HG03378 (cell line): ENCODE measurements around the gene BMP4.
"Not testable (repeated sequence)": the region's sequence is repeated elsewhere in the genome, so short reads cannot be mapped to it uniquely, and the experiment has no call there.

Experiments
- ATAC-seq: cut with Tn5 transposase; IDR thresholded peaks from one replicate; pipeline ENCODE4 v1.9.1; 2021; ENCODE audit warnings: mild to moderate bottlenecking, moderate library complexity; ENCODE audit not compliant: unreplicated experiment

Gene BMP4

DNA sequence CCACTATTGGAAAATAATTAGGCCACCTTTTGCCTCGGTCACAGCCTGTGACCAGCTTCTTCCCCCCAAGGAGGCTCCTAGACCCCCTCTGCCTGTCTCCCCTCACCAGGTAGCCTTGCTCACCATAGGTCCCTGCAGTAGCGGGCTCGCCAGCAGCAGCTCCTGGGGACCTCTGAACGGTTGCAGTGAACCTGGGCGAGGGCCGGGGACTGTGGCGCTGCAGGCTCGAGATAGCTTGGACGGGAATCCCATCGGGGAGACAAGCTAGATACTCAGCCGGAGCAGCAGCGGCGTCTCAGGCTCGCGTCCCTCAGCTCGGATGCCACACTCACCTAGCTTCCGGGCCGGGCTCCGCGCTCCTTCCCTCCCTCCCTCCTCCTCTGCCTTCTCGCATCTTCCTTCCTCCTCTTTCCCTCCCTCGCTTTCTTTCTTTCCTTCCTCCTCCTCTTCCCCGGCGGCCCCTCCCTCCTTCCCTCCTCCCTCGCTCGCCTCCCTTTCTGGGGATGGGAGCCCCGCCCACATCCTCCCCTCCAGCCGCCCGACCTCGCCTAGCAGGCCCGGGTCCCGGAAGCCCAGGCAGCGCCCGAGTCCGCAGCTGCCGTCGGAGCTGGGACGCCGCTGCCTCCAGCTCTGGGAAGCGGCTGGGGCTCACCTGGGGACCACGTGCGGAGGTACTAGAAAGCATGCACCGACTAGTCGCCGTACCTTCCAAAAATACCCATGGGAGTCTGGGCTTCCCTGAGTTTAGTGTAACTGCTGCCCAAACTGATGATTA is at the start of gene BMP4:
BMP4 (minus strand) TSS at position 399 of the 775 bp plus-strand sequence. CDS start 4,603 bp downstream, outside the sequence.
- no peak for ATAC-seq

DNA sequence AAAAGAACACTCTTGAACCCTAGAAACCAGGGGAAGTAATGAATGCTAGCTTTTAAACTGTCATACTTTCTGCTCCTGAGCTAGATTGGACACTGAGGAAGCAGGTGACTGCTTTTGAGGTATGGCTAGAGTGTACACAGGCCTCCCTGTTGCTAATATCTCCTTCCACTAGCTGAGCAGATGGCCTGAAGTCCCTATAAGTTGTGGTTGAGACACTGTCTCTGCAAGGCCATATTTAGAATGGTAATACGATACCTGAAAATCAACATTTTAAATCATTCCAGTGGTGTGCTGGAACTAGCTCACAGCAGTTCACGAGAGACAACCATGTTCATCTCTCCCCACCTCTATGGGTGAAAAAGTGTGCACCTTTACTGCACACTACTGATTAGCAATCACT is 46.4 kb upstream of the BMP4 start:
- ATAC-seq = no peak

DNA sequence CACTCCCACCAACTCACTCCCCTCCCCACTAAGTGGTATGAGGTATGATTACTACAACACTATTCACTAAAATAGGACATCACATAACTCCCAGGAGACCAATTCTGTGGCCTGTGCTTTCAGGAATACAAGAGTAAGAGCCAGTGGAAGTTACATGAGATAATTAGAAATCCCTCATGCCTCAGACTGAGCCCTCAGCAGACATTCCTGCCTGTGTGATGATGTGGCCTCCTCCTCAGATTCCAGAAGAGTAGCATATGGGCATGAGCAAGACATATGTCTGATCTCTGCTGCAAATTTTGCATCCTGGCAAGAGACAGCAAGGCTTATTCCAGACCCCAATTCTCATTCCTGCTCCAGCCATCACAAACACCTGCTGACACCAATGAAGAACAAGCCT is 46.0 kb upstream of the BMP4 start:
- no peak for ATAC-seq

DNA sequence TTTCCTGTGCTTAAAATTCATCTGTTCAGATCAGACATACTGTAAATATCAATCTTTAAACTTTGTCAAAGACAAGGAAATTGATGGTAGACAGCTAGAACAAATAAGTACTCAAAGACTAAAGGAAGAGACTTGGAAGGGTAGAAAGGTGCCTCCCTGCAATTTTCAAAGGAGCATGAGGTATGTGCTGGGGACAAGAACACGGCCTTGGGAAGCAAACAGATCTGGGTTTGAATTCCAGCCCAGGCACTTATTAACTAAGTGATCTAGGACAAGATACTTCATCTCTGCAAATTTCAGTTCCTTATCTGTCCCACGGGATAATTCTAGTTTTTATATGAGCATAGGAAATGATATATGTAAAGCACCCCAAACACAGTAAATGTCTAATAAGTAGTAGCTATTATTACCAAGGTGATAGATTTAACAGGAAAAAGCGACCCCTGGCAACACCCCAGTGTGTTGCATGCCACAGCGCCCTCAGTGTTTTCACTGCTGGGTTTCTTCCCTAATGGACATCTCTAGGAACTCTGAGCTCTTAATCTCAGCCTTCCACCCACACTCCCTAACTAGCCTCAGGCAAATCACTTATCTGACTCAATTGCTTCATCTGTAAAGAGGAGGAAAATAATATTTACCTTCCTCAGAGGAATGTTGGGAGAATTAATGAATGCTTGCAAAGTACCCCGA is 44.7 kb upstream of the BMP4 start:
- ATAC-seq = no peak

DNA sequence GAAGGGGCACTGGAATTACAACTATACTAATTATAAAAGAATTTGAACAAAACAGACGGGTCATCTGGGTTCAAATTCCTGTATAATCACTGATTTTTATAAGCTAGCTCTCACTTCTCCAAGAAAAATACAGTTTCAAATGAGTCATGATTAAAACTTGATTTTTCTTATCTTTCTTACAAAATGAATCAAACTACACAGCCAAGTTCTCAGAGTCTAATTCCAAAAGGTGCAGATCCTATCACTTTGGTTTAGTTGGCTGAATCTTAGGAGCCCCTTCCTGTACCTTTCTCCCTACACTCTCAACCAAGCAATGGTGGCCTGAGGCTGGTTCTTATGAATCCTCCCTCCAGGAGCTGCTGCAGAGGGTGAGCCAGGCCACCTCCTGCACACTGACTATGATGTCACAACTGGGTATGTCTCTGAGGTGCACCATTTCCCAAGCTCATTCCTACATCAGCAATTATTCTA is 43.8 kb upstream of the BMP4 start:
- no peak for ATAC-seq

DNA sequence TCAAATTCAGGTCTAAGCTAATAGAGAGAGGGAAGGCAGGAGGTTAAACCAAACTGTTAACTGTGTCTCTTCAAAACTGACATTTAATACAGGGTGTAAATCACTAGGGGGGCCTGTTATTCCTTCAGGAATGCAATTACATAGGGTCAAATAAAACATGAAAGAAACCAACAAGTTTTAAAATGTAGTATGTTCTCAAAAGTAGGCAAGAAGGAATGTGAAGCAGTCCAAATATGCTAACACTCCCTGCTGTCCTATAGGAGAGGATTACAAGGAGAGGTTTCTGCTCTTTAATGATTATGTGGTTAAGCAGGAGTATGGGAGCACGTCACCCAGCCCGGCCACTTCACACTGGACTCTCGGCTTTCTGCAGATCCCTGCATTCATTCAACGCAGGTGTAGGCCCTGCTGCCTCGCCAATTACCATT is 42.5 kb upstream of the BMP4 start:
- no peak for ATAC-seq

DNA sequence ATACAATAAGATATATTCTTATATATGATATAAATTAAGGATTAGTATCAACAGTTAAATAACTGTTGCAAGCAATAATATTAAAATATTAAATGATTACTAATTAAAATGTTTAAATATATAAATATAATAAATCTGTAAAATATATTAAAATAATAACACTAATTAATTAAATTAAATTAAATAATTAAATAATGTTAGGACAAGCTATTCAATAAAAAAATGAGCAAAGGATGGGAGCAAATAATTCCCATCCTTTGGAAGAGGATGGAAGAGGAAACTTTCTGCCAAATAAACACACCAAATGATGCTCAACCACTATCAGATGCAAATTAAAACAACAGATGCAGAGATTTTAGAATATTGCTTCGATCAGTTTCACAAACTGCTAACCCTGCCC is 39.4 kb upstream of the BMP4 start:
- no peak for ATAC-seq

DNA sequence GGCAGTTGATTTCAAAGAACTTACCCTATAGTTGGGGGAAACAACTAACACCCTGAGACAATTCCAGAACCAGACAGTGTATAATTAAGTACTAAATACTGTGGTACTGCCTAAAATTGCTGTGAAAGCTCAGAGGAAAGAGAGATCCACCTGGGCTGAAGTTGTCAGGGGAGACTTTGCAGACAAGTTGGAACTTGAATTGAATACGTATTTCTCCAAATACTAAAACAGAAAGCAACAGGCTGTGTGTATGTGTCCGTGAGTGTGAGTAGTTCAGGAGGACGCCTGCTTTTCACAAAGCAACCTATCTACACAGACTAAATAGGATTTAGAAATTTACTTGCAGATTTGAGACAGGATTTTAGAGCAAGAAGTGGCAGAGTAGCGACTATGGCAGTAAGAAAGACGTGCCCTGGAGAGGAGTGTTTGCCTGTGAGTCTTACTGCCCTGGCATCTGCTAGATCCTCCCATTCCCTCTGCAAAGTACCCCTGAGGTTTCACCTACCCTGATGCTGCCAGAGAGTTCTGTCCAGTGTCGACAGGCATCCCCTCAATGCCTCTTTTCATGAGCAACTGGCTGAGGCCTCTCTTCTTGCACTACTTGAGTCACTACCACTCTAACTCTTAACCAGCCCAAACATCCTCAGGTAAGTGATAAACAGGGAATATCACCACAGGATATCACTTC is 37.4 kb upstream of the BMP4 start:
- no peak for ATAC-seq

DNA sequence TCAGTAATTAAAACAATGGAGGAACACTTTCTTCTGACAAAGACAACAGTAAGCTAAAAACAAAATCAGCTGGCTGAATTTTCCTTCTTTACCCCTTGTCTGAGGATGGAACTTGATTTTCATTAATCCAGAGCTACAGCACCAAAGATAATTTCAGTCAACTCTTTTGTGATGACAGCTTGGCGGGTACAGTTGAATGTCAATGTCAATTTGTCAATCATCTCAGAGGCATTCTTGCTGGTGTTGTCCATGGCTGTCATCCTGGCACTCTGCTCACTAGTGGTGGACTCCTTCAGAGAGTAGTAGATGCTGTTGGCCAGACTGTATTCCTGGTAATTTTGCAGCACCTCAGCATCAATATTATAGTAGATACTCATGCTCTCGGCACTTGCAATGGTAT is 34.4 kb upstream of the BMP4 start:
- no peak for ATAC-seq

DNA sequence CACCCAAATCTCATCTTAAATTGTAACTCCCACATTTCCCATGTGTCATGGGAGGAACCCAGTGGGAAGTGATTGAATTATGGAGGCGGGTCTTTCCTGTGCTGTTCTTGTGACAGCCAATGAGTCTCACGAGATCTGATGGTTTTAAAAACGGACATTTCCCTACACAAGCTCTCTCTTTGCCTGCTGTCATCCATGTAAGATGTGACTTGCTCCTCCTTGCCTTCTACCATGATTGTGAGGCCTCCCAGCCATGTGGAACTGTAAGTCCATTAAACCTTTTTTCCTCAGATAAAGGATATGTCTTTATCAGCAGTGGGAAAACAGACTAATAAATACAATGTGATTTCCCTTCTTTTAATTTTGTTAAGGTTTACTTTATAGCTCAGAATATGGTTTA is 30.1 kb upstream of the BMP4 start:
- not testable (repeated sequence) for ATAC-seq

DNA sequence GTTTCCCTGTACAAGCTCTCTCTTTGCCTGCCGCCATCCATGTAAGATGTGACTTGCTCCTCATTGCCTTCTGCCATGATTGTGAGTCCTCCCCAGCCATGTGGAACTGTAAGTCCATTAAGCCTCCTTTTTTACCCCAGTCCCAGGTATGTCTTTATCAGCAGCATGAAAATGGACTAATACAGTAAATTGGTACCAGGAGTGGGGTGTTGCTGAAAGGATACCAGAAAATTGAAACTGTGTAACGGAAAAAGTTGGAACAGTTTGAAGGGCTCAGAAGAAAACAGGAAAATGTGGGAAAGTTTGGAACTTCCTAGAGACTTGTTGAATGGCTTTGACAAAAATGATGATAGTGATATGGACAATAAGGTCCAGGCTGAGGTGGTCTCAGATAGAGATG is 28.3 kb upstream of the BMP4 start:
- not testable (repeated sequence) for ATAC-seq

DNA sequence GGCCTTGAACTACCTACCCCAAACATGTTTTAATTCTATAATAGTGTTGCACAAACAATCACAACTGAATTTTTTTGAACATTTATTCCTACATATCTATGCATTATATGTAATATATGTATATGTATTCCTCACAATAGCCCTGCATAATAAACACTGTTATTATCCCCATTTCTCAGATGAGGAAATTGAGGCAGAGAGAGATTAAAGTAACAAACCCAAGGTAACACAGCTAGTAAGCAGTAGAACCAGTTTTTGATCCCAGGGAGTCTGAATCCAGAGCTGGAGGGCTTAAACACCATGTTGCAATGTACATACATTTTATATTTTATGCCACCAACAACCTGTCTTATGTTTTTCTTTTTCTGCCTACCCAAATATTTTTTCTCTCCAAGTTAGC is 26.5 kb upstream of the BMP4 start:
- no peak for ATAC-seq

DNA sequence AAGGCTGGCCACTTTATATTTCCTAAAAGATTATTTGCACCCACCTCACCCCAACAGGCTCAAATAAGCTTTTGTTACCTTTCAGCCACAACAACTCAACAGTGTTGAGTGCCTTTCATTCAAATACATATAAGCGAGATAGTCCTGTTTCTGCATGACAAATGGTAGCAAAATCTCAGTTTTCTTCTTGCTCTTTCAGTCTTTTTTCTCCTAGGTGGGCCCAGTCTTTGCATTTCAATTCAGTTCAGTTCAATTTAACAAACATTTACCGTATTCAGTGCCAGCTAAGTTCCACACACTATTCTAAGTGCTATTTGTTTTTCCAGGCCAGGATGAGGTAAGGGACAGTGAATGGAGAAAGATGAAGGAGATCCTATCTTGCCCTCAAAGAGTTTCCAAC is 25.9 kb upstream of the BMP4 start:
- no peak for ATAC-seq

DNA sequence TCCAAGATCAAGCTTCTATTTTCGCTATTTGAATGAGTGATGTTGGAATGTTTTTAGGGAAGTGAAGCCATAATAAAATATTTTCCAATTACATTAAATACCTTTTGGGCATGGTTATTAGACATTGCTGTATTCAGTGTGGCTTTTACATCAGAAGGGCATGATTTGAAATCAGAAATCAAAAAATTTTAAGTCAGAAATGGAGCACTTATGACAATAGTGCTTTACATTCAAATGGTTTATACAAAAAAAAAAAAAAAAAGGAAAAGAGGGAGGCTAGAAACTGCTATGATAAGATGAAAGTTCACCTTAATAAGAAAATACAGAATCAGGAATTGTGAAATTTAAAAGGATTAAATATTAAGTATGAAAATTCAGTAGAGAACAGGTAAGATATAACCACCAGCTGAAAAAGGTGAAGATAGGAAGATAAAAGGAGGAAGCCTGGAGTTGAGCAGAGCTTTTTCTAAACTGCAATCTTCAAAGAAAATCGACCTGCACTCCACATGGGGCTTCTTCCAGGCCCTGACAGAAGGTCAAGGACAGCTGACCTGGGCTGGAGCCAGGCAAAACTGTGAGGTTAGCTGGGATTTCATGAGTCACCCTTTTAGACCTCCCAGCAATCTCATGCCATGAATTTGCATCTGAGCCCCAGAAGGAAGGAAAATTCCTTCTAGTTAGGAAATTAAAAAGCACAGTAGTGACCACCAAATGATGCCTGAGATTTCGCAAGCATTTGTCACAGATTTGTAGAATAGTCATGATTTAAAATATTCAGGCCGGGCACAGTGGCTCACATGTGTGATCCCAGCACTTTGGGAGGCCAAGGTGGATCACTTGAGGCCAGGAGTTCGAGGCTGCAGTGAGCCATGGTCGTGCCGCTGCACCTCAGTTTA is 23.4 kb upstream of the BMP4 start:
- ATAC-seq = no peak

DNA sequence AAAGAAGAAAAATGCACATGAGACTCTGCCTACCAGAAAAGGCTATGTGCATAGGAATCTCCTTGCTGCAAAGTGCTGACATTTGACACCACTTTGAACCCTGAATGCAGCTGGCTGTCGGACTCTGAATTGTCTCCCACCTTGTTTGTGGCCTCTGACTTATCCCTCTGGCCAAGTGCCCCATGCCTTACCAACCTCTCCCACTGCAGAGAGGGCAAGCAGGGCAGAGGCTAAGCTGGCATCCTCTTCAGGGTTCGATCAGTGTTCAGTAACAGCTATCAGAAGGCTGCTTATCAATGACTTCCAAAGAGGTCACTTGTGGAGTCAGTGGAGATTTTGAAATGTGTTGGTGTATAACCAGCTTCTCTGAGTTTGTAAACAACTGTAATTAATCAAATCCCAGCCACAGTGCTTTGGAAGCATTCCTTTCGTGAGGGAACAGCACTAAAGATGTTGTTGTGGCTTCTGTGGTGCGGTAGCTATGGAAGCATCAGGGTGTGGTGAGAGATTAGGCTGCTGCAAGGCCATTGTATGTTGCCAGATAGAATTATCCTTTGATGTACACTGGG is 22.6 kb upstream of the BMP4 start:
- ATAC-seq = no peak

DNA sequence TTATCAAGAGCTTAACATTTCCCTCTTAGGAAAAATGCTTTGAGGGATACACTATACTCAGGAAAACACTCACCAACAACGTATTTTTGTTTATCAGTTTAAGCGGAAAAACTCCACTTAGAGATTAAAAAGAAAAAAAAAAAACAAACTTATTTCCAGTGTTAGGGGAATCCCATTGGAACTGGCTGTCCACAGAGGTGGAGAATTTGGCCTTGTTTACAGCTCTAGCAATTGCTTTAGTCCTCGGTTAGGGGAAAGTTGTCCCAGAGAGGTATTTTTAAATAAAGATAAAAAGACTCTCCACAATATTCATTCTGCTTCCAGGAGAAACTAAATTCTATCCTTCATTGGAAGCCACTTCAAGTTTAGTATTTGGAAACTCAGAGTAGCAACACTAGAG is 21.6 kb upstream of the BMP4 start:
- no peak for ATAC-seq

DNA sequence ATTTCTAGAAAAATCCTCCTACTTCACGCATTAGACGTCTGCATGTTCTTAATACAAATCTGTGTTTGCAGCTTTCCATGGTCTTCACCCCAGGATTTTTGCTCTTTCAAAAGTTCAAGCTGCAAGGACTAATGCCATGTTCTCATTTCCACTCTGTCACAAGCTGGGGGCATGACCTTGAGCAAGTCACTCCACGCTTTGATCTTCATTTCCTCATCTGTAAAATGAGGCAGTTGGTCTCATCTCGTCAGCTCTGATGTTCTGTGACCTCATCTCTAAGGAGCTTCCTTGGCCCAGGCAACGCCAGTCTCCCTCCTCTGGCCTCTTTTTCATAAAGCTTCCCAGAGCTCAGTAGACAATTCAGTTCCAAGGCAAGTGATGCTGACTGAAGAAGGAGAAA is 18.8 kb upstream of the BMP4 start:
- ATAC-seq = no peak

DNA sequence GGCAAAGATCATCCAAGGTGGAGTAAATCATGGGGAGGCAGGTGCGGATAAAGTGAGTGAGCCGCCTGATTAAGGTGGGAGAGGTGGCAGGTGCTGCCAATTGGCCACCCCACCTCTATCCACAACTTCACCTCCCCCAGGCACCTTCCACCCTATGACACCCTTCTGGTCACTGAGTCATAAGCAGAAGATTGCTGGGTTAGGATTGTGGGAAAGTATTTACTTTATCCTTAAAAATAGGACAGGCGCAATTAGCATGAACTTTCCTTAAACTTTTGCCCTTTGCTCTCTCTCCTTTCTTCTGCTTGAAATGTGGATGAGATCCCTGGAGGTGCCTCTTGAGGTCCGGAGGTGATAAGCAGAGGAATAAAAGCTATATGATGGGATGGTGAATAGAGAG is 14.9 kb upstream of the BMP4 start:
- ATAC-seq = no peak

DNA sequence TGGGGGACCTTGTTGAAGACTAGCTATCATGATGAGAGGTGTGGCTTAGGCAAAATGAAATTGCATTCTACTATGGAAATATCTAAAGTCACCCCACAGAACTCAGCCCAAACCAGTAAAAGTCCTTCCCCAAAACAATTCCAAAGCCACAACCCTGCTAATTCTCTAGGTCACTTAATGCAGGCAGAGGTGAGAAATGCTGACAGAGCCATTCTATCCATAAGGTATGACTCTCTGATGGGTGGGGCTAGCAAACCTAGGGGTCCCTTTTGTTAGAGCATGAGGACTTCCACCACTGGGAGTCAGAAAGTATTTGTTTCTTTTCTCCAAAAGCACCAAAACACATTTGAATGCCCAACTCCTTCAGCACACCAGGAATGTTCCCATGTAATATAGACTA is 12.7 kb upstream of the BMP4 start:
- no peak for ATAC-seq

DNA sequence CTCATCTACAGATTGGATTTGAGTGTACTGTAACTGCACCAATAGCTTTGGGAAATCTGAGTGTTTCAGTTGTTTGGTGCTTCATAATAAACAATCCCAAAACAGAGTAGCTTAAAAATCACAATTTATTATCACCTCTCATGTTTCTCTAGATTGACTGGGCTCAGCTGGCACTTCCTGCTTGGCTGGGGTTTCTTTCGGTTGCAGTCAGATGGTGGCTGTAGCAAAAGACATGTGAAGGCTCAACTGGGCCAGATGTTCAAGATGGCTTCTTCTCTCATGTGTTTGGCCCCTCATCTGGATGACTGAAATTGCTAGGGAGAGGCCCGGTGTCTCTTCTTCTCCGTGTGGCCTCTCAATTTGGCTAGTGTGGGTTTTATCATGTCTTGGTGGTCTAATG is 12.1 kb upstream of the BMP4 start:
- no peak for ATAC-seq

DNA sequence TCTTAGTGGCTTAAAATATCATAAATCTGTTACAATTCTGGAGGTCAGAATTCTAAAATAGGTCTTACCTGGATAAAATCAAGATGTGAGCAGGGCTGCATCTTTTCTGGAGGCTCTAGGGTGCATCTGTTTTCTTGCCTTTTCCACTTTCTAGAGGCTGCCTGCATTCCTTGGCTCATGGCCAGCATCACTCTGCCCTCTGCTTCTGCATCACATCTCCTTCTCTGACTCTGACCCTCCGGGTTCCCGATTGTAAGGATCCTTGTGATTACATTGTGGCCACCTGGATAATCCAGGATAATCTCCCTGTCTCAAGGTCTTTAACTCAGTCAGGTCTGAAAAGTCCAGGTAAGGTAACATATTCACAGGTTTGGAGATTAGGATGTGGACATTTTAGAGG is 11.0 kb upstream of the BMP4 start:
- ATAC-seq = no peak
